Kidney (tissue), 14 donors: Measurements from ENCODE around the gene HLA-DOB. TPM values are rescaled to one million over a fixed set of nuclear protein-coding genes. Genes with fewer than 3 reads are reported as not detected.

Experiments used
- DNase-seq, 5 donors: peaks; one replicate each; pipeline ENCODE4 v3.0.0-alpha.2; 2013 to 2020
- FAIRE-seq: peaks from 2 replicates; lab custom pipeline; 2012; peaks lifted over from hg19 to GRCh38; lab: Jason Lieb, UNC
- H3K27ac ChIP-seq, 2 donors: one replicate each; pipeline ENCODE4 v1.7.0; 2013; ENCODE audit warnings: low read depth in 2 of 2, low read length in 2 of 2, inconsistent platforms in 1 of 2
- H3K27me3 ChIP-seq: one replicate; pipeline ENCODE4 v1.7.1; 2013; ENCODE audit warnings: low read length, inconsistent platforms; ENCODE audit not compliant: control insufficient read depth, insufficient read depth
- H3K36me3 ChIP-seq, 3 donors: one replicate each; pipeline versions ENCODE4 v1.7.0 to v1.7.1; 2013; ENCODE audit warnings: low read length in 3 of 3, control low read depth in 1 of 3, inconsistent platforms in 1 of 3; ENCODE audit not compliant: insufficient read depth in 3 of 3, control insufficient read depth in 2 of 3
- H3K4me1 ChIP-seq, 3 donors: one replicate each; pipeline versions ENCODE4 v1.7.0 to v1.7.1; 2013; ENCODE audit warnings: low read length in 3 of 3, inconsistent platforms in 1 of 3, low read depth in 1 of 3; ENCODE audit not compliant: control insufficient read depth in 2 of 3, insufficient read depth in 2 of 3
- H3K4me3 ChIP-seq, 3 donors: one replicate each; pipeline versions ENCODE4 v1.7.0 to v1.8.1; 2013; ENCODE audit warnings: low read length in 3 of 3, control low read depth in 1 of 3, inconsistent platforms in 1 of 3
- H3K9ac ChIP-seq, 3 donors: one replicate each; pipeline versions ENCODE4 v1.7.0 to v1.7.1; 2013; ENCODE audit warnings: low read length in 3 of 3, control low read depth in 1 of 3, inconsistent platforms in 1 of 3
- H3K9me3 ChIP-seq, 3 donors: one replicate each; pipeline versions ENCODE4 v1.7.0 to v1.7.1; 2013; ENCODE audit warnings: low read length in 3 of 3, control low read depth in 1 of 3, inconsistent platforms in 1 of 3; ENCODE audit not compliant: control insufficient read depth in 2 of 3, insufficient read depth in 1 of 3
- CTCF ChIP-seq: IDR thresholded peaks from 3 replicates; pipeline ENCODE4 v1.5.1; 2012; ENCODE audit warnings: mild to moderate bottlenecking, moderate library complexity, borderline replicate concordance; ENCODE audit not compliant: insufficient read depth; ENCODE audit errors: extremely low read depth
- intact Hi-C: fragments of 100-400 bp; cut with DNase I; formaldehyde crosslinking; loops from one replicate; pipeline ENCODE4 v1.11.1; 2022
- polyA plus RNA-seq: library from polyadenylated mRNA; stranded (reverse); fragments of 350-450 nt; fragmentation: Illumina TruSeq; extraction: RNeasy Lipid Tissue Mini Kit (QIAGEN cat#74804); gene quantifications from one replicate; pipeline ENCODE4 v1.2.3, GENCODE V29; 2014; ENCODE audit warnings: low read depth, low replicate concordance; ENCODE audit not compliant: insufficient read depth
- total RNA-seq: library from RNA; stranded (reverse); fragmentation: NEBNext Ultra II Directional; extraction: Animal tissue kit (Norgen Biotek cat#: 25700); gene quantifications from one replicate; pipeline ENCODE4 v1.2.1, GENCODE V29; 2021
- donor health status: control.
- donor health status: control.
- donor health status: control.
- donor health status: control.
- donor health status: control.
- donor health status: DM: yes; HTN: yes; CAD: no.
- donor health status: Normal renal cell carcinoma (clear cell type).

Gene HLA-DOB
- total and polyA plus RNA-seq, 2 donors from 2014 or later = 1.9 to 6.1 TPM

GRCh38 chr6:32803416-32803815, 13.4 kb downstream of the HLA-DOB start:
- Histone ChIP-seq H3K27ac (no peak overlapping the region), H3K4me1 (no peaks in the 10 kb centered on the region), H3K9me3 (no peaks in the 10 kb centered on the region), H3K27me3 (peaks cover 4% of the 10 kb centered on the region), H3K36me3 (no peaks in the 10 kb centered on the region), H3K9ac (no peak overlapping the region), H3K4me3 (no peak overlapping the region)
- intact Hi-C loops = no loop called here
- TF ChIP-seq CTCF = no peak
- DNase-seq = no peak
- no peak for FAIRE-seq

- no peak for FAIRE-seq
- Histone ChIP-seq H3K27ac (no peak overlapping the region), H3K27me3 (peaks cover 4% of the 10 kb centered on the region), H3K9ac (no peak overlapping the region), H3K9me3 (no peaks in the 10 kb centered on the region), H3K4me3 (no peak overlapping the region), H3K4me1 (peaks cover 0 to 5% (median 4%) of the 10 kb centered on the region in 3 donors), H3K36me3 (no peaks in the 10 kb centered on the region)
- TF ChIP-seq CTCF = no peak
- DNase-seq = no peak
- intact Hi-C loops = no loop called here
Measured at GRCh38 chr6:32799740-32800139, 17.1 kb downstream of the HLA-DOB start.

GRCh38 chr6:32799168-32799567, 17.6 kb downstream of the HLA-DOB start:
- Histone ChIP-seq H3K4me3 (no peak overlapping the region), H3K9ac (no peak overlapping the region), H3K4me1 (peaks cover 0 to 5% (median 4%) of the 10 kb centered on the region in 3 donors), H3K9me3 (no peaks in the 10 kb centered on the region), H3K27me3 (peaks cover 4% of the 10 kb centered on the region), H3K36me3 (no peaks in the 10 kb centered on the region), H3K27ac (no peak overlapping the region)
- no peak for FAIRE-seq
- DNase-seq = no peak
- TF ChIP-seq CTCF = no peak
- intact Hi-C loops = no loop called here
